ENCODE results near the gene HEBP2. TPM values are rescaled to one million over a fixed set of nuclear protein-coding genes. Genes with fewer than 3 reads are reported as not detected.

The HEBP2 gene
- total and polyA plus RNA-seq, 7 donors, result 16.6 to 75.3 (median 46.3) TPM

- WGBS, 2 donors, result 95% methylated on average over 5 of the region's 5 CpGs
- no peak overlapping the region for H3K4me3 ChIP-seq
- H3K27ac ChIP-seq, result no peak overlapping the region
- H3K36me3 ChIP-seq, result peaks cover 0 to 59% (median 24%) of the 10 kb centered on the region in 4 donors
- no peaks in the 10 kb centered on the region for H3K9me3 ChIP-seq
- no peaks in the 10 kb centered on the region for H3K27me3 ChIP-seq
- TF ChIP-seq EP300 (IDR thresholded peaks at IDR 0.05) (no peak), POLR2A (IDR thresholded peaks at IDR 0.05) (no peak), CTCF (IDR thresholded peaks at IDR 0.05) (no peak), POLR2AphosphoS5 (IDR thresholded peaks at IDR 0.05) (no peak)
- intact Hi-C loops (cut with DNase I), result no loop called here
- peaks cover 0 to 4% (median 0%) of the 10 kb centered on the region in 4 donors for H3K4me1 ChIP-seq
- no peak for DNase-seq
These were observed 11.1 kb downstream of the HEBP2 start for GRCh38 chr6:138415125-138415524.

GRCh38 chr6:138416206-138416605, 12.2 kb downstream of the HEBP2 start:
- Histone ChIP-seq H3K9me3 (no peaks in the 10 kb centered on the region), H3K4me1 (no peaks in the 10 kb centered on the region), H3K27me3 (no peaks in the 10 kb centered on the region), H3K4me3 (no peak overlapping the region), H3K27ac (no peak overlapping the region), H3K36me3 (peaks cover 0 to 48% (median 17%) of the 10 kb centered on the region in 4 donors)
- intact Hi-C loops (cut with DNase I), result no loop called here
- TF ChIP-seq POLR2AphosphoS5 (IDR thresholded peaks at IDR 0.05) (peak in 1 of 4 donors; percentile 1), CTCF (IDR thresholded peaks at IDR 0.05) (no peak)
- DNase-seq, result no peak
- 94 to 97% methylated on average over 4 of the region's 4 CpGs for WGBS, 2 donors

- Histone ChIP-seq H3K4me3 (no peak overlapping the region), H3K27ac (no peak overlapping the region), H3K4me1 (no peaks in the 10 kb centered on the region), H3K9me3 (no peaks in the 10 kb centered on the region), H3K27me3 (no peaks in the 10 kb centered on the region), H3K36me3 (peaks cover 0 to 34% (median 9%) of the 10 kb centered on the region in 4 donors)
- DNase-seq, result no peak
- intact Hi-C loops (cut with DNase I), result no loop called here
- WGBS, 2 donors, result 90 to 95% methylated on average over 3 of the region's 3 CpGs
- TF ChIP-seq EP300 (IDR thresholded peaks at IDR 0.05) (no peak), CTCF (IDR thresholded peaks at IDR 0.05) (no peak), POLR2A (IDR thresholded peaks at IDR 0.05) (no peak), POLR2AphosphoS5 (IDR thresholded peaks at IDR 0.05) (no peak)
These were observed 13.6 kb downstream of the HEBP2 start for GRCh38 chr6:138417493-138418117.

GRCh38 chr6:138418118-138418742, 14.2 kb downstream of the HEBP2 start:
- no peak for TF ChIP-seq POLR2AphosphoS5 (IDR thresholded peaks at IDR 0.05)
- H3K36me3 ChIP-seq, result peaks cover 0 to 28% (median 4%) of the 10 kb centered on the region in 4 donors
- no peaks in the 10 kb centered on the region for H3K27me3 ChIP-seq

GRCh38 chr6:138419766-138420165, 15.7 kb downstream of the HEBP2 start:
- H3K27ac ChIP-seq, result no peak overlapping the region
- no peak for TF ChIP-seq POLR2A (IDR thresholded peaks at IDR 0.05)
- TF ChIP-seq EP300 (IDR thresholded peaks at IDR 0.05), result no peak
- no peak for TF ChIP-seq POLR2AphosphoS5 (IDR thresholded peaks at IDR 0.05)
- TF ChIP-seq CTCF (IDR thresholded peaks at IDR 0.05), result no peak
- WGBS, 2 donors, result 96 to 98% methylated on average over 3 of the region's 3 CpGs
- intact Hi-C loops (cut with DNase I), result no loop called here
- no peaks in the 10 kb centered on the region for H3K27me3 ChIP-seq
- peaks cover 0 to 19% (median 4%) of the 10 kb centered on the region in 4 donors for H3K36me3 ChIP-seq
- no peaks in the 10 kb centered on the region for H3K9me3 ChIP-seq
- H3K4me1 ChIP-seq, result no peaks in the 10 kb centered on the region
- H3K4me3 ChIP-seq, result no peak overlapping the region
- no peak for DNase-seq

More at GRCh38 chr6:138418118-138418742, 14.2 kb downstream of the HEBP2 start:
- Histone ChIP-seq H3K9me3 (no peaks in the 10 kb centered on the region), H3K4me3 (no peak overlapping the region), H3K4me1 (no peaks in the 10 kb centered on the region), H3K27ac (no peak overlapping the region)
- intact Hi-C loops (cut with DNase I), result no loop called here
- no peak for DNase-seq
- 96 to 97% methylated on average over 3 of the region's 3 CpGs for WGBS, 2 donors

Data from sigmoid colon (tissue), 7 donors.